GM11168 (cell line): ENCODE data around the gene TAX1BP1.

Experiments used
- in situ Hi-C: fragments of 300-500 bp; cut with MboI; formaldehyde crosslinking; loops from one replicate; pipeline ENCODE4 v1.12.0; 2022; ENCODE audit warnings: low sequenced_read_pairs; ENCODE audit not compliant: unreplicated experiment

TAX1BP1 gene

DNA sequence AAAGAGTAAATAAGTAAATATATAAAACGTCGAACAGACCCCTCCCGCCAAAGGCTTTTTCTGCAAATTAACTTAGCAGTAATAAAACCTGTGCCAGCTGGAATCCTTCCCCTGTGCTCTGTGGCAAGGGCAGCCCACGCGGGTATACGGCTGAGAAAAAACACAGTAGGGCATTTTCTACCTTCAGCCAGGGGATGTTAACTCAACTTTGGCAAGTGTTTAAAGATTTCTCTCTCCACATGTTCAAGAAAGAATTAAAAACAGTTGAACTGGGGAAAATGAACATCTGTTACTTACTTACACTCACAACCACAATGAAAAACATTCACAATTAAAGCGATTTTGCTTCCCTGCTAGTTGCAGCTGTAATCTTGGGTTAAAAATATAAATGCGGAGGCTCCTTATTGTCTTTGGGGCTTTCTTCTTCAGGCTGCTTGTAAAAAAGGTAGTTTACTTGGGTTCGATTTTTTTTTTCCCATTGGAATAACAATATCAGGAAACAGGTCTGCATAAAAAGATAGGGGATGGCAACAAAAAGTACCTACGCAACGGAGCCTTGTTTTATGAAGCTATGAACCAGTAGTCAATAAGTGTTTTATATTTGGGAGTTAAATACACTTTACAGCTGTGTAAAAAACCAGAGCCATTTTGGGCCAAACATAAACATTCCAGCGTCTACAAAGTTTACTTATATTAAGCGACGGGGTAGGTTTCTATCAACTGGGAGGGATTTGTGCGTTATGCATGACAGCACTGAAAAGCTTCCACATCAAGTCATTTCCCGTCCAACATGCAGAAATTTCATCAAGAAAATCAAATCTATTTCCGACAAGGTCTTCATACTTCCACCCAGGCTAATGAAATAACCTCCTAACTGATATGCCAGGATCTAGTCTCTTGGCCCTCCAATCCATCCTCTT lies 132.7 kb downstream of the TAX1BP1 start:
- in situ Hi-C loops = no loop called here

DNA sequence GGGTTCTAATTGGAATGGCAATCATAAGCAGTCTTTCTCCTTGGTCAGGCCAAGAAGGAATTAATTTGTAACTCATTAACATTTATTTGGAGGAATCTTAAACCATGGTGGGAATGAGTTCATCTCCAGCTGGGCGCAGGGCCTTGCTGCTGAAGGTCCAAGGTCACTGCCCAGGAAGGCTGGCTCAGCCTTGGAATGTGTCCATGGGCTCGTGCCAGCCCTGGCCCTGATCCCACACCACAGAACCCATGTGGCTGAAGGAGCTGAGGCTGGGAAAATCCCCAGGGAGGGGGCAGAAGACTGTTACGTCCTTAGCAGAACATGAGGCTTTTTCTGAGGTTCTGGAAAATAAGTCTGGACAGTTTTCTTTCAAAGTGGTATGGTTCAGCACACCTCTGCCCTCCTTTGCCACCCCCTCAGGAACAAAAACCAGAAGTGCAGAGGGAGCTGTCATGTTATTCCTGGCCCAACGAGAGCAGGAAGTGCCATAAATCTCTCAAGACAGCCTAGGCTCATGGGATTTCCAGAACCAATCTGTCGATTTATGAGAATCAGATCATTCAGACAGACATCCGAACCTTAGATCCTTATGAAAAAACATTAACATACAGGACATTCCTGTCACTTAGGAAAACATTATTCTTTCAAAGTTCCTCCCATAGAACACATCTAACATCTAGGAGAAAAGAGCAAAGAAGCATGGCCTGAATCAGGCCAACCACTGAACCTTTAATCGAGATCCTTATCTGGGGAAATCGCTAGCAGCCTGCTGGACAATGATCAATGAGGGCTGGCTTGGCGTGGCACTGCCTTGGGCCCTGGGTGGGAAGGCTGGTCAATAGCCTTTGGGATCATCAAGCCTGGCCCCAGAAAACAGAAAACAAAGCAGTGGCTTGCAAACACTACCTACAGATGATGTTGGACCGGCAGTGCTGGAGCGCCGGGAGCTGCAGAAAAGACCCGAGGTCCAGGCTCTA lies 134.3 kb downstream of the TAX1BP1 start:
- in situ Hi-C loops = no loop called here

DNA sequence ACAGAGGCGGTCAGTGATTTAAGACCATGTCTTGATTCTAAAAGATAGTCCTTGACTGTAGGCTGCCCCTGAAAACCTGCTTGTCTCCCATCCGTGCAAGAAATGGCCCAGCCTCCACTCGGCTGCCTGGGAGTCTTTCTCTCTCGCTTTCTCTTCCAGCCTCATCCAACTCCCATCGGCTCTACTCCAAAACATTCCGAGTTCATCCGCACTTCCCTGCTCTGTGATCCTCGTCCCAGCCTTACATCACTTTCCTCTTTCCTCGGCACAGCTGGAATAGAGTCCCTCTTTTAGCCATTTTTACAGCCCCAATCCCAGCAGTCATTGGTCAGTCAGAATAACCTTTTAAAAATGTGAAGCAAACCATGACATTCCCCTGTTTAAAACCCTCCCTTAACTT lies 135.1 kb downstream of the TAX1BP1 start:
- in situ Hi-C loops = no loop called here

DNA sequence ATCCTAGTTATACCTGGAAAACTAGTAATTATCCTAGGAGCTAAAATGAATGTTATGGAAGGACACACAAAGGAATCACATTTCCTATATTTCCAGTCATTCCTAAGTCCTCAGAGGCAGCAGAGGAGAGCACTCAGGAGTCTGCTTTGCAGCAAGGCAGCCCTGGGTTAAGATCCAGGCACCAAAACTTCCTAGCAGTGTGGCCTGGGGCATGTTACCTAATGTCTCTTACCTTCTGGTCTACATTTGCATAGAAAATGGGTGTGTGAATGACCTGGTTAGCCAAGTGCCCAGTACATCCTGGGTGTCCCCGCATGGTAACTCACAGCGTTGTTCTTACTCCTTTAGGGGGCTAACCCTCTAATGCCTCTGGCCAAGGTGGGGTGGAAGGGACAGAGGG lies 135.9 kb downstream of the TAX1BP1 start:
- in situ Hi-C loops = no loop called here

DNA sequence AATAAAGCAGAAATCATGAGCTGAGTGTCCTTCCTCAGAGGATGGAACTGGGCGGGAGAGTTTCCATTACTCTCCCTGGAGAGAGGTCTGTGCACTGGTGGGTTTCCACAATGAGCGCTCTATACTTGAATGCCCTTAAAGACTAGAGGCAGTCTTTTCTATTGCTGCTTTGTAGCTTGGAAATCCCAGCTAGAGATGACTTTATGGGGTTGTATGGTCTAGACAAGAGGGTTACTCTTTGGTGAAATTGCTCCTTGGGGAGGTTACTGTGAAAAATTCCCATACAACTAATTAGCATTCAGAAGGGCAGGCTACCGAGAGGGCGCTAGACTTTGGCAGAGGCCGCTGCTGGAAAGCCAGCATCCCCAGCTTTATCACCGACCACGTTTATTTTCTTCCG lies 136.8 kb downstream of the TAX1BP1 start:
- in situ Hi-C loops = no loop called here
